ENCODE data around the gene LIPI.

- TF ChIP-seq CTCF (IDR thresholded peaks at IDR 0.05) (no peak), POLR2A (IDR thresholded peaks at IDR 0.05) (no peak), POLR2AphosphoS5 (IDR thresholded peaks at IDR 0.05) (no peak), EP300 (IDR thresholded peaks at IDR 0.05) (no peak)
Measured at GRCh38 chr21:14119038-14119437, 91.7 kb downstream of the LIPI start.

All from stomach (tissue), 4 donors.